Measurements from ENCODE around the gene TERT.

DNA sequence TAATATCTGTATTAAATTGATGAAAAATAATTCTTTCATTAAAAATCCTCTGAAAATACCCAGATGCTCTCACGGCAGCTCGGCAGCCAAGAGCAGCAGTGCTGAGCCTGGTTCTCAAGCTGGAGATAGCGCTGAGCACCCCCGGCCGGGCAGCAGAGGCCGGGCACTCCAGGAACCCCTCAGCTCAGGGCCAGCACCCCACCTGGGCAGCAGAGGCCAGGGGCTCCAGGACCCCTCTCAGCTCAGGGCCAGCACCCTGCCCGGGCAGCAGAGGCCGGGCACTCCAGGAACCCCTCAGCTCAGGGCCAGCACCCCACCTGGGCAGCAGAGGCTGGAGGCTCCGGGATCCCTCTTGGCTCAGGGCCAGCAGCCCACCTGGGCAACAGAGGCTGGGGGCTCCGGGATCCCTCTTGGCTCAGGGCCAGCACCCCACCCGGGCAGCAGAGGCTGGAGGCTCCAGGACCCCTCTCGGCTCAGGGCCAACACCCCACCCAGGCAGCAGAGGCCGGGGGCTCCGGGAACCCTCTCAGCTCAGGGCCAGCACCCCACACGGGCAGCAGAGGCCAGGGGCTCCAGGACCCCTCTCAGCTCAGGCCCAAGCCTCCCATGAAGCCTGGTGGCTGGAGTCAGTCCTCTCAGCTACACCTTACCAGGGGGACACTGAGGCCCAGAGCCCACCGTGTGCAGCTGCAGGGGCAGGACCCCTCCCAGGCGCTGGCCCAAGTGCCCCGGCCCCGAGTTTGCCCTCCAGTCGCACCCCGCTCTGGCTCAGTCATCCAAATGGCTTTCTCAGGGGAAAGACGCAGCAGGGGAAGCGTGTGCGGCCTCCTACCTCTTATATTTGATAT lies 28.3 kb upstream of the TERT start:
- no peak for TF ChIP-seq POLR2AphosphoS5 (IDR thresholded peaks at IDR 0.05)
- TF ChIP-seq, protein P1, sequence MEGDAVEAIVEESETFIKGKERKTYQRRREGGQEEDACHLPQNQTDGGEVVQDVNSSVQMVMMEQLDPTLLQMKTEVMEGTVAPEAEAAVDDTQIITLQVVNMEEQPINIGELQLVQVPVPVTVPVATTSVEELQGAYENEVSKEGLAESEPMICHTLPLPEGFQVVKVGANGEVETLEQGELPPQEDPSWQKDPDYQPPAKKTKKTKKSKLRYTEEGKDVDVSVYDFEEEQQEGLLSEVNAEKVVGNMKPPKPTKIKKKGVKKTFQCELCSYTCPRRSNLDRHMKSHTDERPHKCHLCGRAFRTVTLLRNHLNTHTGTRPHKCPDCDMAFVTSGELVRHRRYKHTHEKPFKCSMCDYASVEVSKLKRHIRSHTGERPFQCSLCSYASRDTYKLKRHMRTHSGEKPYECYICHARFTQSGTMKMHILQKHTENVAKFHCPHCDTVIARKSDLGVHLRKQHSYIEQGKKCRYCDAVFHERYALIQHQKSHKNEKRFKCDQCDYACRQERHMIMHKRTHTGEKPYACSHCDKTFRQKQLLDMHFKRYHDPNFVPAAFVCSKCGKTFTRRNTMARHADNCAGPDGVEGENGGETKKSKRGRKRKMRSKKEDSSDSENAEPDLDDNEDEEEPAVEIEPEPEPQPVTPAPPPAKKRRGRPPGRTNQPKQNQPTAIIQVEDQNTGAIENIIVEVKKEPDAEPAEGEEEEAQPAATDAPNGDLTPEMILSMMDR (IDR thresholded peaks at IDR 0.05): no peak

Data from prostate gland (tissue), 2 donors.